Activated T-cell treated with anti-CD3 and anti-CD28 coated beads for 48 hours (primary cell): ENCODE results near the gene KCNK17.
"Not testable (repeated sequence)": the region's sequence is repeated elsewhere in the genome, so short reads cannot be mapped to it uniquely, and the experiment has no call there.

ENCODE experiments used
- DNase-seq: peaks from one replicate; pipeline ENCODE4 v3.0.0-alpha.2; 2020; ENCODE audit warnings: low read depth

Gene KCNK17

DNA sequence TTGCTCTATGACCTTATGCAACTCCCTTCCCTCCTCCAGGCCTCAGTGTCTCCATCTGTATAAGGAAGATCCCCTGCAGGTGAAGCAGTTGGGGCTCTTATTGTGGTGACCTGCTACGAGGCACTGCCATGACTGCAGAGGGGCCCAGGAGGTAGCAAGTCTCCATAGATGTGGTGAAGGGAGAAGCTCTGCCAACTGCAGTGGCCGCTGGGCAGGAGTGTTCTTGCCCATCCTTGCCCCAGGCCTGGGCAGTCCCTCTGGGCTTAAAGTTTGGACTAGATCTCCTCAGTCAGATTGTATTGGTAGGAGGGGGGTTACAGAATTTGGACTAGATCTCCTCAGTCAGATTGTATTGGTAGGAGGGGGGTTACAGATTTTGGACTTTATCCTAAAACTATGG, 12.2 kb downstream of the KCNK17 start:
- no peak for DNase-seq

GRCh38 chr6:39301606-39302005, 12.6 kb downstream of the KCNK17 start:
- DNase-seq, result no peak

DNA sequence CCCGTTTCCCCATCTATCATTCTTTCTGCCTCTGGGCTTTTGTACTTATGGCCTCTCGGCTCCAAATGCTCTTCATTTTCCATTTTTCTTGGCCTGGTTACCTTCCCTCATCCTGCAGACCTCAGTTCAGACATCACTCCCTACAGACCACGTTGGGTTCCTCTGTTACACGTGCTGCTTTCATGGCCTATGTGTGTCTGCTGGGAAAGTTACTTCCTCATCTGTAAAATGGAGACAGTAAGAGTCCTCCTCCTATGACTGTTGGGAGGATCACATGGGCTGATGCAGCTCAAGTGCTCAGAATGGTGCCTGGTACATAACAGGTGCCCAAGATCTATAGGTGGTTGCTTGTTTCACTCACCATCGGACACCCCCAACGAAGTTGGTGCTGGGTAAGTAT, 13.5 kb downstream of the KCNK17 start:
- DNase-seq, result no peak

DNA sequence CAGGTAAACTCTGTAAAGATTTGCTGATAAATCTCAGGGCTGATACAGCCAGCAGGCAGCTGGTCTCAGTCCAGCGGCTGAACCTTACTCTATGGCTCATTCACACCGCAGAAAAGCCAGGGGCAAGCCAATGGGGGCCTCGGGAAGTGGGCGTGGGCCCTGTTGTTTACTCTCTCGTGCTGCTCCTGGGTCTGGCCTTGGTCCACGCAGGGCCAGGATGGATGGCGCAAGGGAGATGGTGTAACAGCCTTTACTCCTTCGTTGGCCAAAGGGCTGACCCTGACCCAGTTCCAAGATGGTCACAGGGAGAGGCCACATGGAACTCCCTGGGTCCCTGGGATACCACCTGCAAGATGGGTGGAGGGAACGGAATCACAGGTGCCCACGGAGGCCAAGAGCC, 16.2 kb downstream of the KCNK17 start:
- no peak for DNase-seq

GRCh38 chr6:39296745-39297640, 17.2 kb downstream of the KCNK17 start:
- DNase-seq, result no peak

DNA sequence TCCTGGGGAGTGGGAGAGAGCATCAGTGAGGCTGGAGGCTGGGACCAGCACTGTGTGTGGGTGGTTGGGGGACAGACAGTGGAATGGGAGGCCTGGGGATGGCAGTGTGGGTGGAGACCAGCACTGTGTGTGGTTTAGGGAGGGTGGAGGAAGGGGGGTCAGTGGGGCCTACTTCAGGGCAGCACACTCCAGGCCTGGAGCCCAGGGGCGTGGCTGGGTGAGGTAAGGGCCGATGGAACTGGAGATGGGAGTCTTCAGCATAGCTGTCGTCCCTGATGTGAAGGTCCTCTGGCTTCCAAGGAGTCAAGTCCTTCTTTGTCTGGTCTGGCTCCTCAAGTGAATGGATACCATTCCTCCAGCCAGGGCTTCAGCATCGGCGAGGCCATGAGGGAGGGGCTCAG, 18.6 kb downstream of the KCNK17 start:
- no peak for DNase-seq

DNA sequence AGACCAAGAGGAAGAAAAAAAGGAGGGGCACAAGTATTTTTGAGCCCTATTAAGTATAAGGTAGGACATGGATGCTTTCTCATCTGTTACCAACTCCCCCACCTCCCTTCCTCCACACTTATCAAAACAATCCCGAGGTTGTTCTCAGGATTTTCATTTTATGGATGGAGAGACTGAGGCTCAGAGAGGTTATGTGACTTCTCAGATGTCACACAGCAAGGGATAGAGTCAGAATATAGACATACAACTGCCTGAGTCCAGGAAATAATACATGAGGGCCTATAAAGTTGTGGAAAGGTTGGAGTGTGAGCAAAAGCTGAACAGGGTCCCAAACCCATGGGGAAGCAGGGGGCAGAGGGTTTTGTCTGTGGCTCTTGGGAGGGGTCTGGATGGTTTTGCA, 19.3 kb downstream of the KCNK17 start:
- no peak for DNase-seq

GRCh38 chr6:39294133-39294532, 20.1 kb downstream of the KCNK17 start:
- DNase-seq, result no peak

DNA sequence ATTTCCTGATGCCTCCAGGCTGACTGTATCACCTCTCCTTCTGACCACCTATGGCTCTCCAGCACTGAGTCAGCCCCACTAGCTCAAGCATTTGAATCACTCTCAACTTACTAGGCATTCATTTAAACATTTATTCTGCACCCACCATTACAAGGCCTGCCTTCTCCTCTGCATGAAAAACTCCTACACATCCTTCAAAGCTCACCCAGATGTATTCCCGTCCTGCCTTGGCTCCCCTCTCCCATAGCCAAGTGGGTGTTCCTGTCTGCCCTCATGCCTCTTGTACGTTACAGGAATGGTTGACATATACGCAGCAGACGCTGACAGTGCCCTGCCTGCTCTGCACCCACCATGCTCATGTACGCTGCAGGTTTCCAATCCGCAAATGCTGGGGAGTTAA, 21.6 kb downstream of the KCNK17 start:
- DNase-seq, result no peak

DNA sequence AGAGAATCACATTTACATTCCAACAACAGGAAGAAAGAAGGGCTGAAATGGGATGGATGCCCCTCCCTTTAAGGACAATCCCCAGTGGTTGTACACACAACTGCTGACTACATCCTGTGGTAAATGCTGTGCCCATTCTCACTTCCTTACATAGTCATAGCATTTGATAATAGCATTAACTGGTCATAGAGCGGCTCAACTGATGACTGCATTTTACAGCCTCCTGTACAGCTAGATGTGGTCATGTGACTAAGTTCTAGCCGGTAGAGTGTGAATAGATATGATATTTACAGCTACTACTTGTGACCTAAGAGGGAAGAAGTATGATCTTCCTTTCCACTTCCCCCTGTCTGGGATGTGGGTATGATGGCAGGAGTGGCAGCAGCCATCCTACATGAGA, 24.7 kb downstream of the KCNK17 start:
- DNase-seq, result no peak

GRCh38 chr6:39287601-39288000, 26.6 kb downstream of the KCNK17 start:
- no peak for DNase-seq

DNA sequence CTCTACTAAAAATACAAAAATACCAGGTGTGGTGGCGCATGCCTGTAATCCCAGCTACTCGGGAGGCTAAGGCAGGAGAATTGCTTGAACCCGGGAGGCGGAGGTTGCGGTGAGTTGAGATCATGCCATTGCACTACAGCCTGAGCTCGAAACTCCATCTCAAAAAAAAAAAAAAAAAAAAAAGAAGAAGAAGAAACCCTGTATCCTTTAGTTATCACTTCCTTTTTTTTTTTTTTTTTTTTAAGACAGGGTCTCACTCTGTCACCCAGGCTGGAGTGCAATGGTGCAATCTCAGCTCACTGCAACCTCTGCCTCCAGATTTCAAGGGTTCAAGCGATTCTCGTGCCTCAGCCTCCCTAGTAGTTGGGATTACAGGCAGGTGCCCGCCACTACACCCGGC, 27.6 kb downstream of the KCNK17 start:
- DNase-seq, result not testable (repeated sequence)

GRCh38 chr6:39282774-39283173, 31.4 kb downstream of the KCNK17 start:
- no peak for DNase-seq

DNA sequence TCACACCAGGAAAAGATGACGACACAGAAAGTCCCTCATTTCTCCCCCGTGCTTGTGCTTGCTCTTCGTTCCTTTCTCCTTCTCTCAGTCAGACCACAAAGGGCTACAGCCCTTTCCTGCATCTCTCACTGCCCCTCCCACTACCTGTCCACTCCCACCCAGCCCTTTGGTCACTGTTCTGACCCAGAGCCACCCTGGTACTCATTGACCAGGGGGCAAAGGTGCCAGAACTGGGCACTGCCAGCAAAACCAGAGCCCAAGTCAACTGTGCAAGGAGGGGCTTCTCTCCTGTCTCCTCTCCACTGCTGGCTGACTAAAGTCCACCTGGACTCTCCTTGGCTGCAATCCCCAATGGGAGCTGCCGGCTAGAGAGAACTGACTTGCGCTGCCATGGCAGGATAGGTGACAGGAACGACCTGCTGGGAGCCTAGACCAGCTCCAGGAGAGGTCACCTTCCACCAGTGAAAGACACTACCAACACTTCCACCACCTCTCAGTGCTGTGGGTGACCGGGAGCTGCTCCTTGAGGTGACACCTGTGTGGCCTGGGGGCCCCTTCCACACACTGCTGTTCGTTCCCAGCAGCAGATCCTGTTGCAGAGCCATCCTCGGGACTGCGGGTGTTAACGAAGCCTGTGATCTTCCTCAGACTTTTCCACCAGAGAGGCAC, 32.8 kb downstream of the KCNK17 start:
- no peak for DNase-seq

GRCh38 chr6:39280247-39280731, 33.9 kb downstream of the KCNK17 start:
- DNase-seq, result no peak

DNA sequence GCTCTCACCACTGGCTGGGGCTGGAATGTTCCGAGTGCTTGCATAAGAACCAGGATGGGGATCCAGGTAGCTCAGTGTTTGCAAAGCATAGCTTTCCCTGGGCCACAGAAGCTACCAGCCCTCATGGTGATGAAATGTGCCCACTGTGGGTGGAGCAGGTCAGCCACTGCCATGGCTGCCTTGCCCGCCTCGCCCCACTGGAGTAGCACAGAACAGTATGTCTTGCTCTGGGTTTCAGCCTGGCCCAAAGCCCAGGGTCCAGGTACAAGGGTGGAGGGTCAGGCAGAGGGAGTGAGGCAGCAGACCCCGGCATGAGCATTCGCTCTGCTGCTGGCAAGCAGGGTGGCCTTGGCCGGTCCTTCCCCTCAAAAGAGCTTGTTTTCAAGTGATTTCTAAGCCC, 34.7 kb downstream of the KCNK17 start:
- DNase-seq, result no peak

- no peak for DNase-seq
These were observed 37.7 kb downstream of the KCNK17 start for GRCh38 chr6:39276379-39276995.

DNA sequence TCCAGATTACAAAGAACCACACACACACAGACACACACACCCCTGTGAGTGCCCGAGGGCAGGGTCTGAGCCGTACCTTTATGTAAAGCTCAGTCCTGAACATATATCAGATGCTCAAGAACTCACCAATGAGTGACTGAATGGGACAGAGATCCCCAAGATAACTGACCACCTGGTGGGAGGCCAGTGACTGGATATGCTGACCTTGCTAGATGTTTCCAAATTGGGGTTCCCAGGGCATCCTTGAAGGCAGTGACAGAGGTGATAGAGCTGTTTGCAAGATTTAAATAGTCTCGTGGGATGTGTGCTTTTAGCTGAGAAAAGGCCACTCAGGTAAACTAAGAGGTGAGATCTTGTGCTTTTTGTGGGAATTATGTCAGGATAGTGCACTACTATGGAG, 39.3 kb downstream of the KCNK17 start:
- no peak for DNase-seq

GRCh38 chr6:39274471-39274870, 39.7 kb downstream of the KCNK17 start:
- no peak for DNase-seq

GRCh38 chr6:39273406-39273821, 40.8 kb downstream of the KCNK17 start:
- no peak for DNase-seq

- no peak for DNase-seq
These were observed 44.3 kb downstream of the KCNK17 start for GRCh38 chr6:39269961-39270360.

DNA sequence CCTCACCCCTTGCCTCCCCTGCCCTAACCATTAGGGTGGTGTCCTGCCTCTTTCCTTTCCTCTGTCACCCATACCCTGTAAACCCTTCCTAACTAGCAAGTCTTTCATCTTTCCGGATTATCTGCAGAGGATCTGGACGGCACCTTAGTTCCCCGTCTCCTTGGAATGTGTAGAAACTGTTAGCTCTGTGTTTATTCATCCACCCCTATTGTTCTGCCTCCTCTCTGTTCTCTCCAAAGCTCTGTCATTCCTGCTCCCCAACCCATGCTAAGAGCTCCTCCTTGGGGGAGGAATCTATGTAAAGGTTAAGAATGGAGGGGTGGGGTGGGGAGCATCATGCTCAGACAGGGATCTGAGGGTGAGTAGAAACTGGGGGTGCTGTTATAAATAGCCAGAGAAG, 45.5 kb downstream of the KCNK17 start:
- no peak for DNase-seq

GRCh38 chr6:39268171-39268570, 46.0 kb downstream of the KCNK17 start:
- no peak for DNase-seq
